Measurements from ENCODE around the gene CHAC1.
"Not testable (repeated sequence)": the region's sequence is repeated elsewhere in the genome, so short reads cannot be mapped to it uniquely, and the experiment has no call there.

CHAC1 gene

DNA sequence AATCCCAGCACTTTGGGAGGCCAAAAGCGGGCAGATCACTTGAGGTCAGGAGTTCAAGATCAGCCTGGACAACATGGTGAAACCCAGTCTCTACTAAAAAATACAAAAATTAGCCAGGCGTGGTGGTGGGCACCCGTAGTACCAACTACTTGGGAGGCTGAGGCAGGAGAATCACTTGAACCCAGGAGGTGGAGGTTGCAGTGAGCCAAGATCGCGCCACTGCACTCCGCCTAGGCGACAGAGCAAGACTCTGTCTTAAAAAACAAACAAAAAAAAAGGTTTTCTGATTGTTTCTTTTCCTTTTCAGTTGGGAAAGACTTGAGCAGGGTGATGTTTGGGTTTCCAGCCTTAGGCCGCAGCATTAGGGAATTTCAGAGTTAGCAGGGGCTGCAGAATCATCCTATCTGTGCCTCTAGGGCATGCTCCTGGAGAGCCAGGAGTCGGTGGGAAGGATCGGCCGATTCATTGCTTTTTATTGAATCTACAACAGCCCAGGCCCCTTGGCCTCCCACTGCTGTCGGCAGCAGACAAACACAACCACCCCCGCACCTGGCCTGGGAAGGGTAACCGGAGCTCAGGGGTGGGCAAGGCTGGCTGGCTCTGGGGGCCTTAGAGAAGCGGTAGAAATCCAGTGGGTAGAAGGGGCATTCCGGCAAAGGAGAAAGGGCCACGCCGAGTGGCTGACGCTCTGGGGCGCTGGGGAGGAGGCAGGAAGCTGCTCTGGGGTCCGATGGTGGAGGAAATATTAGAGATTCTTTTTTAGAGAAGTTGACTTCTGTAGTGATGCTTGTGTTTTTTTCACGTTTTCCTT, 6.3 kb downstream of the CHAC1 start:
- no peak for DNase-seq

DNA sequence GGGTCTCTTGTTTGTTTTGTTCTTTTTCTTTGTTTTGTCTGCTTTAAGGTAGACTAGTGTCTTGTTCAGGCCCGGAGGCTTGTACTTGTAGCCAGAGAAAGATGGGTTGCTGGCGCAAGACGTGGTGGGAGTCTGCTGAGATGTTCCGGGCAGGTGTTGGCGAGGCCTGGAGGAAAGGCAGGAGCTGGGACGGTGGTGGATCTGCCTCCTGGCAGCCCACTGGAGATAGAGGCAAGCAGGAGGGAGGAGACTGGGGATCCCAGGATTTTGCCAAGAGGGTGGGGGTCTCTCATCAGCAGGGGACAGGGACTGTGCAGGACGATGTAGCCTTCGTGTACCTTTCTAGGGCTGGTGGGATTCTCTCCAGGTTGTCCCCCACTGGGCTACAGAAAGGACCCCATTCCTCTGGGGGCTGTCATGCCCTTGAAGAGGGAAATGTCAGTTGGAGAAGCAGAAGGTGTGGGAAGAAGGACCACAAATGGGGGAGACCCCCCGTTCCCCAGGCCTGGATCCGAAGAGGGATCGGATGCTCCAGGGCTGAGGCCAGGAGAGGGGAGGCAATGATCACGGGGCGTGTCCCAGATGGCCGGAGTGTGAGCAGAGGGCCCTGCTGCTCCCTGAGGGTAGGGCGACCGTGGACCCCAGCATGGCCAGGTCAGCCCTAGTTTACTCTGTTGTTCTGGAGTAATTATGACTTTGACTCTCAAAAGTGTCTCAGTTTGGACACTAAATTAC, 7.0 kb downstream of the CHAC1 start:
- DNase-seq: no peak

GRCh38 chr15:40960925-40961324, 7.7 kb downstream of the CHAC1 start:
- no peak for DNase-seq

DNA sequence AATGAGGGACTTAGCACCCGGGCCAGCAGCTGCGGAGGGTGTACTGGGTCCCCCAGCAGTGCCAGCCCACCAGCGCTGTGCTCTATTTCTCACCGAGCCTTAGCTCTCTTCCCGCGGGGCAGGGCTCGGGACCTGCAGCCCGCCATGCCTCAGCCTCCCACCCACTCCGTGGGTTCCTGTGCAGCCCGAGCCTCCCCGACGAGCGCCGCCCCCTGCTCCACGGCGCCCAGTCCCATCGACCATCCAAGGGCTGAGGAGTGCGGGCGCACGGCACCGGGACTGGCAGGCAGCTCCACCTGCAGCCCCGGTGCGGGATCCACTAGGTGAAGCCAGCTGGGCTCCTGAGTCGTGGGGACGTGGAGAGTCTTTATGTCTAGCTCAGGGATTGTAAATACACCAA, 8.5 kb downstream of the CHAC1 start:
- DNase-seq: not testable (repeated sequence)

GRCh38 chr15:40962317-40962716, 9.0 kb downstream of the CHAC1 start:
- DNase-seq: not testable (repeated sequence)

- DNase-seq: no peak
These were observed 9.9 kb downstream of the CHAC1 start for GRCh38 chr15:40963201-40963600.

GRCh38 chr15:40964006-40964405, 10.7 kb downstream of the CHAC1 start:
- no peak for DNase-seq

DNA sequence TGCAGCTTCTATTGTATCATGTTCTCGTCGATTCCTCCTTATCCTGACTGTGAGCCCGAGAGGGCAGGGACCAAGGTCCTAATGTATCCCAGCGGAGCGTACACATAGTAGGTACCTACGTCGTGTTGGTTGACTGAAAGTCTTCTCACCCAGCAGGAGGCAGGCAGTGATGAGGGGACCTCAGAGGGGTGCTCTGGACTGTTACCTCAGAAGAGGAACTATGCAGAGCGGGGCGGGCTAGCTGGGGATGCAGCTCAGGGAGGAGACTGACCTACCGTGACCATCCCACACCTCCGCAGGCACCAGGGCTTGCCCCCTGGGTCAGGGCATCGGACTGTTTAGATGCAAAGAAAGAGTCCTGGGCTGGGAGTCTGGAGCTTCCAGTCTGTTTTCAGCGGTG, 11.4 kb downstream of the CHAC1 start:
- DNase-seq: no peak

- DNase-seq: no peak
These were observed 15.2 kb downstream of the CHAC1 start for GRCh38 chr15:40968290-40969085.

- no peak for DNase-seq
These were observed 16.1 kb downstream of the CHAC1 start for GRCh38 chr15:40969363-40969762.

GRCh38 chr15:40974879-40975278, 21.6 kb downstream of the CHAC1 start:
- DNase-seq: no peak

- DNase-seq: no peak
These were observed 23.5 kb downstream of the CHAC1 start for GRCh38 chr15:40976819-40977218.

DNA sequence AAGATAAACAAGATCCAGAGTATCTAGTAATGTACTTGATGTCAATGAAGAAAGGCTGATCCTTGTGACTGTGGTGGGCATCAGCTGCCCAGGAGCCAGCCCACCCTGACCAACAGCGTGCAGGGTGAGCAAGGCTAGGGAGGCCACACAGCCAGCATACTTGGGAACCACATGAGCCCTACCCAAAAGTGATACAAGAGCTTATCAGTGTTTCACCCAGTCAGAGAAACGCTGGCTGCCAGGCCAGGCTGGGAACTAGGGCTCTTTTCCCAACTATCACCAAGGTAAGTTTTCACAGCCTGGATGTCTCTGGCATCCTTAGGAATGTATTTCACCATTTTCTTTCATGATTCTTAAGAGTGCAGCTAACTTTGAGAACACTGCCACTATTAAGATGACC, 24.9 kb downstream of the CHAC1 start:
- DNase-seq: no peak

- DNase-seq: no peak
These were observed 25.3 kb downstream of the CHAC1 start for GRCh38 chr15:40978562-40978961.

GRCh38 chr15:40981186-40981585, 27.9 kb downstream of the CHAC1 start:
- no peak for DNase-seq

- no peak for DNase-seq
These were observed 29.6 kb downstream of the CHAC1 start for GRCh38 chr15:40982855-40983254.

DNA sequence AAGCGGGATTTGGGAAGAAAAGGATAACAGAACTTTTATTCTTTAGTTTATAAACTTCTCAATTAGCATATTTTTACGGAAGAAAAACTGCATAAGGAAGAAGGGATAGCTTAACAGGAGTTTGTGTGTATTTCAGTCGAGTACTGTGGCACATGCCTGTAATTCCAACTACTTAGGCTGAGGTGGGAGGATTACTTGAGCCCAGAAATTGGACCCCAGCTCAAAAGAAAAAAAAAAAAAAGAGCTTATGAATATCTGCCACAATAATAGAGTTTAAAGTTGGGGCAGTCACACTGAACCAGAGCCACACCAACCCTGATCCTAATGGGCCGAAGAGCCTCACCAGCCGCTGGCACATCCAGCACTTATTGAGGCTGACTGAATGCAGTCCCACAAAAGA, 31.1 kb downstream of the CHAC1 start:
- DNase-seq: no peak

DNA sequence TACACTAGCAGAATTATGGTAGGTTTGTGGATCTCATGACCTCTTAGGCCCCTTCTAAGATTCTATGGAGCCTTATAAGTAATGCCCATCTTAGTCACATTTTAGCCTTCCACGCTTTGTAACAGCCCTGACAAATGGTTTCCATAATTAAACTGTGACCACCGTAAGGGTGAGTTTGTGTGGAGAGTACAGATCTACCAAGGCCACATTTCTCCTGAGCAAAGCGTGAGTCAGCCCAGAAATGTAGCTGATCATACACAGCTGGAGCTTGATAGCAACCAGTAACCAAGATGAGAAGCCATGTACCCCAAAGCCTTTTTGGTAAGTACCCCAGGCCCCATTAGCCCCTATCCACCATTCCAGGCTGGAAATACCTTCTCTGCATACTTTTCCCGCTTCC, 31.7 kb downstream of the CHAC1 start:
- no peak for DNase-seq

DNA sequence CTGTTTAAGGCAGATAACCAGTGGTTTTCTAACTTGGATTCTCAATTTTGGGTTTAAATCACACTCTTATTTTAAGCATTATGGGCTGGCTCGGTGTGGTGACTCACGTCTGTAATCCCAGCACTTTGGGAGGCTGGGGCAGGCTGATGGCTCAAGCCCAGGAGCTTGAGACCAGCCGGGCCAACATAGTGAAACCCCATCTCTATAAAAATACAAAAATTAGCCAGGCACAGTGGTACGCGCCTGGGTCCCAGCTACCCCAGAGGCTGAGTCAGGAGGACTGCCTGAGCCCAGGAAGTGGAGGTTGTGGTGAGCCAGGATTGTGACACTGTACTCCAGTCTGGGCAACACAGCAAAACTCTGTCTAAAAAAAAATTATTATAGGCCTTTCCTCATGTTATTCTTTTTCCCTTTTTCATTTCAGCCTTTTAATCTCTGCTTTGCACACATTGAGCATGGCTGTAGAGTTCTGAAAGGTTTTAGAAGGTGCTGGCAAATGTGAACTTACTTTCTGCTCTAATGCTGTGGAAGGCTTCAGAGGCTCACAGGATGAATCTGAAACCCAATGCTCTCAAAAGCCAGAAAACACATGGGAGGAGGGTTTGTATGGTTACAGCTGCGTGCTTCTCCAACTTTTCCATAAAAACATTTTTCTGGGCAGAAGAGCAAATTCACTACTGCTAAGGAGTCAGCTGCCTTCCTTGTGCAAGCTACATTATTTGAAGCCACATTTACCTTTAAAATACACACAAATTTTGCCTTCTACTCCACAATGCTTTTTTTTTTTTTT, 32.5 kb downstream of the CHAC1 start:
- no peak for DNase-seq

DNA sequence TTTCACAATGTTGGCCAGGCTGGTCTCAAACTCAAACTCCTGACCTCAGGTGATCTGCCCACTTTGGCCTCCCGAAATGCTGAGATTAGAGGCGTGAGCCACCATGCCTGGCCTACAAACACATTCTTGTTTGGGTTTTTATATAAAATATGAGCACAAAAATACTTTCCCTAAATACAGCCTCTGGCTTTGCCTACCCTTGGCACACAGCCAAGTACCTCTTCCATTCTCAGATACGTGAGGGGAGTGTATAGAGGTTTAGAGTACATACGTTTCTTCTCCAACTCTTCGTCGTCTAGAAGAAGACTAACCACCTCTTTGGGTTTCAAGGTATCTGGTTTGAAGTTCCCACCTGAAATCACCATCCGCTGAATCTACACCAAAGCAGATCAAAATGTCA, 33.5 kb downstream of the CHAC1 start:
- DNase-seq: no peak

GRCh38 chr15:40988156-40988555, 34.9 kb downstream of the CHAC1 start:
- no peak for DNase-seq

GRCh38 chr15:40990080-40990479, 36.8 kb downstream of the CHAC1 start:
- no peak for DNase-seq

DNA sequence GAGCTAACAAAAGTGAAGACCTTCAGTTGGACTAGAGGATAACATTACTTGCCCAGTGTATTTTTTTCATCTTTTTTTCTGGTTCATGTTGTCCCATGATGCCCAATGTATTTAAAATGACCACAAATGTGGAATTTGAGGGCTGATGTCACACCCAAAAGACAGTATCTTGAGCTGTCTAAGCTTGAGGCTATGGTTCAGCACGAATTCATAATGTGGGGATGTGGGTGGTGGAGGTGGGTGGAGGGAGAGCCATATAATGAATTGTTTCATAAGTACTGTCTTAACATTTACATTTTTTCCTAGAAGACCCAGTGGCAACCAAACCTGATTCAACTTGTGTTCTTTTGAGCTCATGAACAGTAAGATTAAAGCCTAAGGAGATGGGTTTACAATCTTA, 37.5 kb downstream of the CHAC1 start:
- DNase-seq: no peak

Data from stimulated activated CD4-positive, alpha-beta T cell treated with anti-CD3 and anti-CD28 coated beads, Interleukin-1b, Interleukin-23, amount 100 ng/mL, for 48 hours (primary cell).